Ascending aorta (tissue), 2 donors: Measurements from ENCODE around the gene SLCO3A1. TPM values are rescaled to one million over a fixed set of nuclear protein-coding genes. Genes with fewer than 3 reads are reported as not detected.

Source experiments
- DNase-seq, 2 donors: peaks; one replicate each; pipeline ENCODE4 v3.0.0-alpha.2; 2019; ENCODE audit warnings: low spot score in 2 of 2
- H3K27ac ChIP-seq, 2 donors: fragments of 200-600 bp; sonication (generic); one replicate each; pipeline ENCODE4 v1.5.1; 2016 to 2017; ENCODE audit warnings: mild to moderate bottlenecking in 1 of 2
- H3K27me3 ChIP-seq: fragments of 200-600 bp; sonication (generic); one replicate; pipeline ENCODE4 v1.5.1; 2017
- H3K36me3 ChIP-seq, 2 donors: fragments of 200-600 bp; sonication (generic); one replicate each; pipeline ENCODE4 v1.5.1; 2016
- H3K4me1 ChIP-seq, 2 donors: fragments of 200-600 bp; sonication (generic); one replicate each; pipeline ENCODE4 v1.5.1; 2016 to 2017; ENCODE audit warnings: mild to moderate bottlenecking in 1 of 2
- H3K4me3 ChIP-seq, 2 donors: fragments of 200-600 bp; sonication (generic); one replicate each; pipeline ENCODE4 v1.5.1; 2016 to 2017; ENCODE audit warnings: mild to moderate bottlenecking in 1 of 2
- H3K9me3 ChIP-seq, 2 donors: fragments of 200-600 bp; sonication (generic); one replicate each; pipeline ENCODE4 v1.5.1; 2016
- intact Hi-C: fragments of 100-400 bp; cut with DNase I; formaldehyde crosslinking; loops from one replicate; pipeline ENCODE4 v1.15.1; 2023
- total RNA-seq: library from RNA; depleted of rRNA; stranded (reverse); fragments of >200 nt; gene quantifications from one replicate; pipeline ENCODE4 v1.1.0, GENCODE V29; 2016
- TF ChIP-seq, protein P1 (sequence below), 3 experiments: fragments of 200-600 bp in 2 of 3; fragments of 450-650 bp in 1 of 3; sonication (generic) in 2 of 3; IDR thresholded peaks; one replicate each; pipeline ENCODE4 v1.5.1; 2016 to 2019; ENCODE audit warnings: antibody characterized with exemption in 3 of 3, mild to moderate bottlenecking in 1 of 3, moderate library complexity in 1 of 3

The SLCO3A1 gene
- total RNA-seq, 1 donor from 2014 or later = 53.2 TPM

DNA sequence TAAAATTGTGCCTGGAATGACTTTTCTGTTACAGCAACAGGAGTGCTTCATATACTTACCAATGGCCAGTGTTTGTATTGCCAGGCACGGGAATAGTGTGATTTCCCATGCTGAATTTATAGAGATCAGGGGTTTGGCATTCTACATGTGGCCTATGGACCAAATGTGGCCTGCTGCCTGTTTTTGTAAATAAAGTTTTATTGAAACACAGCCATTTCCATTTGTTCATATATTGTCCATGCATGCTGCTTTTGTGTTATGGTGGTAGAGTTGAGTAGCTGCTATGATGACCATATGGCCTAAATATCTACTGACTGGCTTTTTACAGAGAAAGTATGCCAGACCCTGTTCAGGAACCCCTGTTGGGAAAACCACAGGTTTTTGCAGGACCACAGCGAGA, 55.6 kb downstream of the SLCO3A1 start:
- peak in 1 of 2 donors; percentile 3 for DNase-seq
- Histone ChIP-seq H3K4me3 (no peak overlapping the region), H3K27me3 (no peaks in the 10 kb centered on the region), H3K4me1 (no peaks in the 10 kb centered on the region), H3K9me3 (no peaks in the 10 kb centered on the region), H3K27ac (no peak overlapping the region), H3K36me3 (no peaks in the 10 kb centered on the region)
- intact Hi-C loops = no loop called here
- TF ChIP-seq, protein P1, sequence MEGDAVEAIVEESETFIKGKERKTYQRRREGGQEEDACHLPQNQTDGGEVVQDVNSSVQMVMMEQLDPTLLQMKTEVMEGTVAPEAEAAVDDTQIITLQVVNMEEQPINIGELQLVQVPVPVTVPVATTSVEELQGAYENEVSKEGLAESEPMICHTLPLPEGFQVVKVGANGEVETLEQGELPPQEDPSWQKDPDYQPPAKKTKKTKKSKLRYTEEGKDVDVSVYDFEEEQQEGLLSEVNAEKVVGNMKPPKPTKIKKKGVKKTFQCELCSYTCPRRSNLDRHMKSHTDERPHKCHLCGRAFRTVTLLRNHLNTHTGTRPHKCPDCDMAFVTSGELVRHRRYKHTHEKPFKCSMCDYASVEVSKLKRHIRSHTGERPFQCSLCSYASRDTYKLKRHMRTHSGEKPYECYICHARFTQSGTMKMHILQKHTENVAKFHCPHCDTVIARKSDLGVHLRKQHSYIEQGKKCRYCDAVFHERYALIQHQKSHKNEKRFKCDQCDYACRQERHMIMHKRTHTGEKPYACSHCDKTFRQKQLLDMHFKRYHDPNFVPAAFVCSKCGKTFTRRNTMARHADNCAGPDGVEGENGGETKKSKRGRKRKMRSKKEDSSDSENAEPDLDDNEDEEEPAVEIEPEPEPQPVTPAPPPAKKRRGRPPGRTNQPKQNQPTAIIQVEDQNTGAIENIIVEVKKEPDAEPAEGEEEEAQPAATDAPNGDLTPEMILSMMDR (IDR thresholded peaks at IDR 0.05) = no peak

DNA sequence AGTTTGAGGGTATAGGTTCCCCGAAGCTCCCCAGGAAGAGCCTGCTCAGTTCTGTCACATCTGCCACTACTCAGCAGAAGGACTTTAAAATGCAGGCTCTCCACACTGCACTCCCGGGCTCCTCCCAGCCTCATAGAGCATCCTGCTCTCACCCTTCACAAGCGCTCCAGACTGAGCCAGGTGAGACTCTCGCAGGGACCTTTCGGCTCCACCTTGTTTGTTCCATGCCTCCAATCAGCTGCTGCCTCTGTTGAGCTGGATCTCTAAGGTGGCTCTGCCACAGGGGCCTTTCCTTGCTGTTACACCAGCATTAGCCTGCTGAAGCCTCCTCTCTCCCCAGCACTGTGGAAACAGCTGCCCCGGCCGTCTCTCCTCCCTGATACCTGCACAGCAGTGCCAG, 56.1 kb downstream of the SLCO3A1 start:
- peak in 1 of 2 donors; percentile 35 for DNase-seq
- TF ChIP-seq, protein P1 (IDR thresholded peaks at IDR 0.05) = no peak
- intact Hi-C loops = no loop called here
- H3K27ac ChIP-seq = no peak overlapping the region
- H3K4me1 ChIP-seq = no peaks in the 10 kb centered on the region
- no peaks in the 10 kb centered on the region for H3K36me3 ChIP-seq
- no peak overlapping the region for H3K4me3 ChIP-seq
- no peaks in the 10 kb centered on the region for H3K9me3 ChIP-seq
- no peaks in the 10 kb centered on the region for H3K27me3 ChIP-seq

DNA sequence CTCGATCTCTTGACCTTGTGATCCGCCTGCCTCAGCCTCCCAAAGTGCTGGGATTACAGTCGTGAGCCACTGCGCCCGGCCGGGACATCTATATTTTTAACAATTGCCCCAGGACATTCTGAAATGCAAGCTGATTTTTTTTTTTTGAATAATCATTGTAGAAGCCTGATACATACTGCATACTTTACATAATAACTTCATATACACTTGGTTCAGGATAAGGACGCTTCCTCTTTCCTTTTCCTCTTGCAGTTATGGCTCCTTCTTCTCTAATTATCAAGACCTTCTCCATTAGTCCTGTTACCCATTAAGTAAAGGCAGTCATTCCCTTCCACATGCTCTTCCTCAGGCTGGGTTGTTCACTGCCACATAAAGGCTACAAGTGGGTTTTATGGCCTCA, 58.3 kb downstream of the SLCO3A1 start:
- TF ChIP-seq, protein P1 (IDR thresholded peaks at IDR 0.05) = no peak
- Histone ChIP-seq H3K4me1 (no peaks in the 10 kb centered on the region), H3K36me3 (peaks cover 4 to 8% of the 10 kb centered on the region in 2 donors), H3K27ac (no peak overlapping the region), H3K4me3 (no peak overlapping the region), H3K27me3 (no peaks in the 10 kb centered on the region), H3K9me3 (no peaks in the 10 kb centered on the region)
- intact Hi-C loops = no loop called here
- no peak for DNase-seq

DNA sequence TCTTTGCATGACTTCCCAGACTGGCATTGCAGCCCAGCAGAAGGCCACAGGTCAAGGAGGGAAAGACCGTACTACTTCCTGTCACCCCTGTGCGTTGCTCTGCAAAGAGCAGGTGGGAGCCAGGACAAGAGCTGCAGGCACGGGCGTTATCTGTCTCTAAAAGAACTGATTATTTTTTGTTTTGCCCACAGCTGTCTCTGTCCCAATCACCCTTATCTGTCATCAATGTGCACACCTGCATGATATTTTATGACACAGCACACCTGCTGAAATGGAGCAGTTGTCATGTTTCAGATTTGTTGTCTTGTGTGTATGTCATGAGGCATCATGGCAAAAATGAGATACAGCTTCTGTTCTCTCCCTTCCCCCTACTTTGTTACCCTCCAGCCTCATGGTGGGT, 58.8 kb downstream of the SLCO3A1 start:
- Histone ChIP-seq H3K27me3 (no peaks in the 10 kb centered on the region), H3K27ac (no peak overlapping the region), H3K4me1 (no peaks in the 10 kb centered on the region), H3K36me3 (peaks cover 4 to 8% of the 10 kb centered on the region in 2 donors), H3K4me3 (no peak overlapping the region), H3K9me3 (no peaks in the 10 kb centered on the region)
- DNase-seq = peak in 1 of 2 donors; percentile 37
- intact Hi-C loops = no loop called here
- TF ChIP-seq, protein P1 (IDR thresholded peaks at IDR 0.05) = no peak

DNA sequence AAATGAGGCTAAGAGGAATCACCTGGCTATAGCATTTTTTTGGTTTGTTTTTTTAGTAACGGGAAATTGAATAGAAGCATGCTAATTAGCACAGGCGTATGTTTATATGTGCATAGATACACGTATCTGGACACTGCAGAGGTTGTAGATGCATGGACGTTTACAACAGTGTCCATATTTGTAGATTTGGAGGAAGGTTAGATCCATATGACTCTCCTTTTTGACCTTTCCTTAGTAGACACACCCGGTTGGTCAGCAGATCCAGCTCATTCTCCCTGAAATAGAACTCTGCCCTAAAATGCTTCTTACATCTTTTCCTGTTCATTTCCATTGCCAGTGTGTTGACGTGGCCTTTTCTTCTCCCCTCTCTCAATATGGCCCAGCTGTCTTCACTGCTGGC, 60.1 kb downstream of the SLCO3A1 start:
- TF ChIP-seq, protein P1 (IDR thresholded peaks at IDR 0.05) = no peak

DNA sequence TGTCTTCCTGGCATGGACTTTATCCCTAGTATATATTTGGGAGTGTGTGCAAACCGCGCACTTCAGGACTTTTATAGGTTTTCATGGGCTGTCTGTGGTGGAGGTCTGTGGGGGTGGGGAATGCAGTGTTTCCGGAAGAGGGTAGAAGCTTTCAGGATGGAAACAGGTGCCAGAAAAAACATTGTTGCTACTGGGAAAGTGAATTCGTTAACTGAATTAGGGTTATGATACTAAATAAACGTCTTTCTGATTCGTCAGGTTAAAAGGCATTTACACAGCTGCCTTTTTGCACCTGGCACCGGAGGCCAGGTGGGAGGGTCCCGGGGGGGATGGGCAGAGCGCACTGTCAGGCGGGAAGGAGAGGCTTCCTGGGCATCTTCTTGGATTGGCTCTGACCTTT, 62.1 kb downstream of the SLCO3A1 start:
- intact Hi-C loops = no loop called here
- no peak overlapping the region for H3K4me3 ChIP-seq
- no peaks in the 10 kb centered on the region for H3K9me3 ChIP-seq
- DNase-seq = peak in 1 of 2 donors; percentile 21
- H3K36me3 ChIP-seq = peaks cover 4 to 8% of the 10 kb centered on the region in 2 donors
- H3K4me1 ChIP-seq = peaks cover 0 to 10% of the 10 kb centered on the region in 2 donors
- TF ChIP-seq, protein P1 (IDR thresholded peaks at IDR 0.05) = no peak
- no peak overlapping the region for H3K27ac ChIP-seq
- H3K27me3 ChIP-seq = no peaks in the 10 kb centered on the region

More for the DNA sequence above, 60.1 kb downstream of the SLCO3A1 start:
- Histone ChIP-seq H3K27me3 (no peaks in the 10 kb centered on the region), H3K36me3 (peaks cover 4 to 8% of the 10 kb centered on the region in 2 donors), H3K27ac (peak overlapping the region in 1 of 2 donors; percentile 3), H3K9me3 (no peaks in the 10 kb centered on the region), H3K4me1 (no peaks in the 10 kb centered on the region), H3K4me3 (no peak overlapping the region)
- intact Hi-C loops = no loop called here
- DNase-seq = no peak
